HCT116 (cell line): ENCODE results near the gene CDK19. TPM values are rescaled to one million over a fixed set of nuclear protein-coding genes. Genes with fewer than 3 reads are reported as not detected.

ENCODE experiments used
- ATAC-seq: fragments of 200-7000 bp; cut with Tn5 transposase; 2 replicates; pipeline ENCODE4 v1.9.1; 2020; ENCODE audit warnings: mild to moderate bottlenecking, moderate library complexity
- BruUV-seq: library from RNA; stranded (reverse); fragments of 400-500 nt; replicated peaks from 2 replicates; lab custom pipeline; 2021; lab: Mats Ljungman, UMichigan
- CTCF ChIA-PET: fragments of 300-600 bp; sonication (Branson Sonifier 250); formaldehyde crosslinking; loops from one replicate; lab custom pipeline; 2021; ENCODE audit warnings: antibody characterized with exemption; lab: Charles Lee
- POLR2A ChIA-PET: fragments of 300-600, 350-600 bp; sonication (Branson Sonifier 250); formaldehyde crosslinking; loops from one replicate; lab custom pipeline; 2021; ENCODE audit warnings: antibody characterized with exemption; lab: Charles Lee
- RAD21 ChIA-PET, 2 experiments: fragments of 300-600 bp; sonication (Branson Sonifier 250); formaldehyde crosslinking; loops; one replicate each; lab custom pipeline; 2023; ENCODE audit warnings: low total read pairs in 2 of 2; ENCODE audit not compliant: uncharacterized antibody in 2 of 2, unreplicated experiment in 2 of 2, low non-redundant PET in 1 of 2; lab: Charles Lee
- DNase-seq: peaks from one replicate; pipeline ENCODE4 v3.0.0-alpha.2; 2010; ENCODE audit warnings: low read depth, low spot score
- H2AFZ ChIP-seq: fragments of 200-600 bp; shearing (Covaris generic), sonication (generic); 2 replicates; pipeline ENCODE4 v1.6.1; 2017; ENCODE audit warnings: low read depth, mixed run types, mixed read lengths, antibody characterized with exemption, low read length; ENCODE audit not compliant: poor library complexity, severe bottlenecking
- H3K27ac ChIP-seq: 2 replicates; pipeline ENCODE4 v1.5.1; 2012; ENCODE audit warnings: low read depth, low read length
- H3K27me3 ChIP-seq: fragments of 200-600 bp; sonication (generic); 2 replicates; pipeline ENCODE4 v1.6.1; 2016; ENCODE audit warnings: mixed run types, low read length, mixed read lengths; ENCODE audit not compliant: insufficient read depth
- H3K36me3 ChIP-seq, 2 experiments: fragments of 200-500 bp in 1 of 2; fragments of 200-600 bp in 1 of 2; sonication (Bioruptor generic) in 1 of 2; sonication (generic) in 1 of 2; 2 replicates each; pipeline versions ENCODE4 v1.5.1 to v1.6.1; 2014 to 2016; ENCODE audit warnings: low read length in 2 of 2, inconsistent platforms in 1 of 2, mixed read lengths in 1 of 2, mixed run types in 1 of 2; ENCODE audit not compliant: insufficient read depth in 2 of 2, control insufficient read depth in 1 of 2
- H3K4me1 ChIP-seq, 2 experiments: fragments of 200-600 bp in 1 of 2; sonication (generic) in 1 of 2; 2 replicates each; pipeline versions ENCODE4 v1.5.1 to v1.6.1; 2012 to 2017; ENCODE audit warnings: low read length in 2 of 2, inconsistent platforms in 1 of 2, mild to moderate bottlenecking in 1 of 2, mixed read lengths in 1 of 2, mixed run types in 1 of 2, moderate library complexity in 1 of 2; ENCODE audit not compliant: insufficient read depth in 2 of 2, control insufficient read depth in 1 of 2
- H3K4me2 ChIP-seq: fragments of 200-600 bp; sonication (generic); 2 replicates; pipeline ENCODE4 v1.6.1; 2017; ENCODE audit warnings: mixed run types, low read length, mixed read lengths
- H3K4me3 ChIP-seq, 2 experiments: fragments of 200-600 bp in 1 of 2; sonication (generic) in 1 of 2; replicated peaks in 1 of 2; 2 replicates each; pipeline ENCODE4 v1.5.1; 2011 to 2016; ENCODE audit warnings: low read length in 2 of 2, control low read depth in 1 of 2, low read depth in 1 of 2, mild to moderate bottlenecking in 1 of 2, mixed read lengths in 1 of 2, mixed run types in 1 of 2
- H3K79me2 ChIP-seq: fragments of 200-600 bp; sonication (generic); 2 replicates; pipeline ENCODE4 v1.6.1; 2017; ENCODE audit warnings: mild to moderate bottlenecking, mixed run types, low read length, moderate library complexity, mixed read lengths; ENCODE audit not compliant: insufficient read depth
- H3K9ac ChIP-seq: fragments of 200-600 bp; sonication (generic); 2 replicates; pipeline ENCODE4 v1.6.1; 2016; ENCODE audit warnings: low read length, mixed read lengths
- H3K9me2 ChIP-seq: fragments of 200-600 bp; sonication (generic), shearing (Covaris generic); 2 replicates; pipeline ENCODE4 v1.6.1; 2017; ENCODE audit warnings: mixed run types, mild to moderate bottlenecking, moderate library complexity; ENCODE audit not compliant: insufficient read depth
- H3K9me3 ChIP-seq, 2 experiments: fragments of 200-500 bp in 1 of 2; fragments of 200-600 bp in 1 of 2; sonication (Bioruptor generic) in 1 of 2; sonication (generic) in 1 of 2; 2 replicates each; pipeline ENCODE4 v1.6.1; 2014 to 2017; ENCODE audit warnings: low read length in 2 of 2, mixed read lengths in 2 of 2, inconsistent platforms in 1 of 2, low read depth in 1 of 2, mild to moderate bottlenecking in 1 of 2, mixed run types in 1 of 2, moderate library complexity in 1 of 2; ENCODE audit not compliant: control insufficient read depth in 1 of 2, insufficient read depth in 1 of 2
- H4K20me1 ChIP-seq: fragments of 200-600 bp; sonication (generic), shearing (Covaris generic); 2 replicates; pipeline ENCODE4 v1.6.1; 2017; ENCODE audit warnings: mixed run types, mild to moderate bottlenecking, moderate library complexity; ENCODE audit not compliant: insufficient read depth
- CBX3 ChIP-seq: IDR thresholded peaks from 2 replicates; pipeline ENCODE4 v1.6.1; 2012; ENCODE audit warnings: low read depth
- EGR1 ChIP-seq: IDR thresholded peaks from 2 replicates; pipeline ENCODE4 v1.6.1; 2012; ENCODE audit warnings: low read depth
- ELF1 ChIP-seq: IDR thresholded peaks from 2 replicates; pipeline ENCODE4 v1.6.1; 2012; ENCODE audit warnings: low read depth, borderline replicate concordance
- EZH2 ChIP-seq: fragments of 200-600 bp; sonication (generic); IDR thresholded peaks from 2 replicates; pipeline ENCODE4 v1.6.1; 2017; ENCODE audit warnings: antibody characterized with exemption, mixed run types
- FOSL1 ChIP-seq: IDR thresholded peaks from 2 replicates; pipeline ENCODE4 v1.6.1; 2012; ENCODE audit warnings: low read depth
- JUND ChIP-seq: IDR thresholded peaks from 2 replicates; pipeline ENCODE4 v1.6.1; 2012
- RAD21 ChIP-seq: IDR thresholded peaks from 2 replicates; pipeline ENCODE4 v1.6.1; 2012; ENCODE audit warnings: low read depth, mild to moderate bottlenecking
- SIN3A ChIP-seq: IDR thresholded peaks from 2 replicates; pipeline ENCODE4 v1.6.1; 2012; ENCODE audit warnings: low read depth
- SP1 ChIP-seq: IDR thresholded peaks from 2 replicates; pipeline ENCODE4 v1.6.1; 2012; ENCODE audit warnings: low read depth
- SRF ChIP-seq: IDR thresholded peaks from 2 replicates; pipeline ENCODE4 v1.6.1; 2012; ENCODE audit warnings: low read depth
- TCF7L2 ChIP-seq: IDR thresholded peaks from 2 replicates; pipeline ENCODE4 v1.7.0; 2011; ENCODE audit warnings: borderline replicate concordance, inconsistent platforms; ENCODE audit not compliant: insufficient read depth, insufficient read length; ENCODE audit errors: extremely low read depth
- ZBTB33 ChIP-seq: IDR thresholded peaks from 2 replicates; pipeline ENCODE4 v1.6.1; 2011; ENCODE audit warnings: mild to moderate bottlenecking, low read length, moderate library complexity; ENCODE audit not compliant: insufficient replicate concordance; ENCODE audit errors: extremely low read depth
- ZNF274 ChIP-seq: fragments of 200-500 bp; sonication (Bioruptor generic); IDR thresholded peaks from 2 replicates; pipeline ENCODE4 v1.6.1; 2014; ENCODE audit warnings: mild to moderate bottlenecking, low read depth, low read length, inconsistent platforms
- intact Hi-C: fragments of 100-400 bp; cut with micrococcal nuclease; formaldehyde crosslinking; loops from 2 replicates; pipeline ENCODE4 v1.10.0; 2022
- total RNA-seq: library from RNA; stranded (reverse); gene quantifications from one replicate; pipeline ENCODE4 v1.2.1, GENCODE V29; 2021; ENCODE audit not compliant: unreplicated experiment
- TF ChIP-seq, protein P1 (sequence below), 3 experiments: fragments of 200-600 bp in 1 of 3; sonication (generic) in 1 of 3; IDR thresholded peaks in 2 of 3; conservative IDR thresholded peaks in 1 of 3; 2 replicates each; pipeline ENCODE4 v1.5.1; 2012 to 2017; ENCODE audit warnings: low read depth in 2 of 3, low read length in 2 of 3, antibody characterized with exemption in 1 of 3, borderline replicate concordance in 1 of 3, control low read depth in 1 of 3, mild to moderate bottlenecking in 1 of 3, mixed read lengths in 1 of 3, mixed run types in 1 of 3, moderate library complexity in 1 of 3; ENCODE audit not compliant: insufficient read depth in 1 of 3
- TF ChIP-seq, protein P2 (sequence below): IDR thresholded peaks from 2 replicates; pipeline ENCODE4 v1.6.1; 2012

CDK19 gene
- total RNA-seq, 1 experiment from 2014 or later = 20.0 TPM

DNA sequence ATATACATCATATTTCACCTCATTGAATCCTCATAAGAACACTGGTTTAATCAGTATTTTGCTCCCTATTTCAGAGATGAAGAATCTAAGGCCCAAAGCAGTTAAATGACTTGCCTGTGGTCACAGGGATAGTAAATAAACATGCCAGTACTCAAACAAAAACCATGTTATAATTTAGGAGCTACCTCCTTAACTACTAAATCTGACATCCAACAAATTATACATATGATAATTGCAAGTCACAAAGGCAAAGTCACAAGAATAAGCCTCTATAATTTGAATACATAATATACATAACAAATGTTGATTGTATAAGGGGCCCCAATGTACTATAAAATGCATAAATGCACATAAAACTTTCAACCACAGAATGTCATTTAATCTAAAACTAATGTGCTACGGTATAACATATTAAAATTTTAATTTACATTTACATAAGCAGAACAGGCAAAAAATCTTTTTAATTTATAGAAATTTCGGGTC is 181.5 kb downstream of the CDK19 start:
- Histone ChIP-seq H3K9me3 (no peaks in the 10 kb centered on the region), H3K27ac (no peak overlapping the region), H2AFZ (no peak overlapping the region), H3K4me3 (no peak overlapping the region), H4K20me1 (no peaks in the 10 kb centered on the region), H3K9ac (no peak overlapping the region), H3K27me3 (no peaks in the 10 kb centered on the region), H3K9me2 (no peaks in the 10 kb centered on the region), H3K36me3 (no peaks in the 10 kb centered on the region), H3K79me2 (no peaks in the 10 kb centered on the region), H3K4me2 (no peak overlapping the region), H3K4me1 (no peaks in the 10 kb centered on the region)
- RAD21 ChIA-PET = no interaction called here
- TF ChIP-seq RAD21 (no peak), SIN3A (no peak), CBX3 (no peak), ZNF274 (no peak), SRF (no peak), FOSL1 (no peak), EZH2 (no peak), EGR1 (no peak), SP1 (no peak), TCF7L2 (no peak), ZBTB33 (no peak), JUND (no peak), ELF1 (no peak)
- TF ChIP-seq, protein P1, sequence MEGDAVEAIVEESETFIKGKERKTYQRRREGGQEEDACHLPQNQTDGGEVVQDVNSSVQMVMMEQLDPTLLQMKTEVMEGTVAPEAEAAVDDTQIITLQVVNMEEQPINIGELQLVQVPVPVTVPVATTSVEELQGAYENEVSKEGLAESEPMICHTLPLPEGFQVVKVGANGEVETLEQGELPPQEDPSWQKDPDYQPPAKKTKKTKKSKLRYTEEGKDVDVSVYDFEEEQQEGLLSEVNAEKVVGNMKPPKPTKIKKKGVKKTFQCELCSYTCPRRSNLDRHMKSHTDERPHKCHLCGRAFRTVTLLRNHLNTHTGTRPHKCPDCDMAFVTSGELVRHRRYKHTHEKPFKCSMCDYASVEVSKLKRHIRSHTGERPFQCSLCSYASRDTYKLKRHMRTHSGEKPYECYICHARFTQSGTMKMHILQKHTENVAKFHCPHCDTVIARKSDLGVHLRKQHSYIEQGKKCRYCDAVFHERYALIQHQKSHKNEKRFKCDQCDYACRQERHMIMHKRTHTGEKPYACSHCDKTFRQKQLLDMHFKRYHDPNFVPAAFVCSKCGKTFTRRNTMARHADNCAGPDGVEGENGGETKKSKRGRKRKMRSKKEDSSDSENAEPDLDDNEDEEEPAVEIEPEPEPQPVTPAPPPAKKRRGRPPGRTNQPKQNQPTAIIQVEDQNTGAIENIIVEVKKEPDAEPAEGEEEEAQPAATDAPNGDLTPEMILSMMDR (IDR thresholded peaks at IDR 0.05 in 2 of 3, conservative IDR thresholded peaks at IDR 0.05 in 1 of 3; ENCODE audit: borderline replicate concordance in 1 of 3, insufficient read depth in 1 of 3, low read depth in 2 of 3, low read length in 2 of 3) = no peak
- TF ChIP-seq, protein P2, sequence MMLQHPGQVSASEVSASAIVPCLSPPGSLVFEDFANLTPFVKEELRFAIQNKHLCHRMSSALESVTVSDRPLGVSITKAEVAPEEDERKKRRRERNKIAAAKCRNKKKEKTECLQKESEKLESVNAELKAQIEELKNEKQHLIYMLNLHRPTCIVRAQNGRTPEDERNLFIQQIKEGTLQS = no peak
- CTCF ChIA-PET = no interaction called here
- POLR2A ChIA-PET = no interaction called here
- BruUV-seq = no TSS peak
- DNase-seq (no peak), ATAC-seq (no peak)
- intact Hi-C loops = no loop called here
